Bone marrow (tissue), 2 donors: ENCODE measurements around the gene NRCAM.

Experiments used
- DNase-seq, 2 donors: peaks; one replicate each; lab custom pipeline; 2025; lab: John Stamatoyannopoulos, UW

The NRCAM gene

GRCh38 chr7:108459922-108460551 is 3.8 kb upstream of the NRCAM start:
- DNase-seq, result no peak

DNA sequence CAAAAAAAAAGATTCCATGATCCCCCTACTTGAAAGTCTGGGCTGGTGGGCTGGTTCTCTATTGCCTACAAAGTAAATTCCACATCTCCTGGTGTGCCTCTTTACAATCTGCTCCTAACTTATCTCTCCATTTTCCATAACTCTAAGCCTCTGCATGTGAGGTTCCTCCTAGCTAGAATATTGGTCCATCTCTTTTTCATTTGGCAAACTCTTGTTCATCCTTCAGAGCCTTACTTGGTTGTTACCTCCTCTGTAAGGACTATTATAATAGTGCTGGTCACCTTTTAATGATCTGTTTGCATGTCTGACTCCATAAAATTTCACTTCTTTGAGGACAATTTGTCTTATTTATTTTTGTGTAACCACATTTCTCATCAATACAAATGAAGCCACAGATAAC is 1.6 kb upstream of the NRCAM start:
- no peak for DNase-seq

DNA sequence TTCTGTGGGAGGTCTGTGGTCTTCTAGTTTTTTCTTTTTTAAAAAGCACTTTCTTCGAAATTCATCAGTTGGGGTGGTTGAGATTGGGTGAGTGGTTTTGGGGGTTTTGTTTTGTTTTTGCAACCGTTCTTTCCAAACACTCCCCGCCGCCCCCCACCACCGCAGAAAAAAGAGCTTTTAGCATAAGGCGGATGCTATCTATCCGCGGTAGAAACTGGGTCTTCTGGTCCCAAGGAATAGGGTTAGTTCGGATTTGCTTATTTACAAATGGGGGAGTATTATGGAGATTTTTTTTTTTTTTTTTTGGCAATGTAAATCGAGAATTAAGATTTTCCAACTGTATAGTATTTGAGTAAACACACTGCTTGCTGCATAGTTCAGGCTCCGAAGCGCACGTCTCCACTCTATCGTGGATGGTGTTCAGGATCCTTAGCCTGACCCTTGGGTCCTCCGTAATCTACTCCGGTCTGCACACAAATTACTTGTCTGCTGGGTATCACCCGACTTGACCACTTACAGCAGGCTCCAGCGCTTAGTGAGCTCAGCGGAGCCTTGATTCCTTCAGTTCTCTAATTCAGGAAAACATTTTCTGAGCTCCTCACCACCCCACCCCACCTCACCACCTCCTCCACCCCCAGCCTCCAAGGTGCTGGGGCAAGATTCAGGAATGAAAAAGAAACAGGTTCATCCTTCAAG is 757 bp upstream of the NRCAM start:
- DNase-seq, result no peak

DNA sequence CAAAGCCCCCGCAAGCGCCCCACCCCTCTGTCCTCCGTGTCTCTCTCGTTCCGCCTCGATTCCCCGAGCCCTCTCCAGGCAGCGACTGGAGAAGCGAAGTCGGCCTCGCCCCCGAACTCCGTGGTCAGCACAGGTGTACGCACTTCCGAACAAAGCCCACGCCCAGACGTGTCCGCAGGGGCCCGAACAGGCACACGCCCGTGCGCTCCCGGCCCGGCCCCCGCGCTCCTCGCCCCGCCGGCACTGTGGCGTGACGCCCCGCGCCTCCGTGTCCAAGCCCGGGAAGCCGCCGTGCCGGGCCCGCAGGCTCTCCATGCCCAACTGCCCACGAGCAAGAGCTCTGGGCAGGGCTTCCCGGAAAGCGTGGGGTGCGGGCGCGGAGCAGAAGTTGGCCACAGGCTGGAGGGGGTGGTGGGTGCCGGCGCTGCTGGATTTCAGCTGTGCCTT is 662 bp downstream of the NRCAM start:
- DNase-seq, result no peak

- DNase-seq, result no peak
Observed at GRCh38 chr7:108454674-108455550, 1.3 kb downstream of the NRCAM start.

DNA sequence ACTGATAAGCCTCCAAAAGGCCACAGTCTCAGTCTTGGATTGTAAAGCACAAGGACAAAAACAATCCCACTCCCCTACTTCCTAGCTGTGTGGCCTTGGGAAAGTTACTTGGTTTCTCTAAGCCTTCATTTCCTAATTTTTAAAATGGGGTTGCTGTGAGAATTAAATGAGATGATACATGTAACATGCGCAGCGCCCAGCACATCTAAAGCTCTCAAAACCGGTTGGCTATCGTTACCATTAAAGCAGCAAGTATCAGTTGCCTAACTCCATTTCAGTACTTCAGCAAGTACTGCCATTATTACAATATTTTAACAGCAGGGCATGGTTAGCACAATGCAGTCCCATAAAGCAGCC is 1.9 kb downstream of the NRCAM start:
- no peak for DNase-seq

- DNase-seq, result no peak
Observed at GRCh38 chr7:108453320-108453719, 2.9 kb downstream of the NRCAM start.

DNA sequence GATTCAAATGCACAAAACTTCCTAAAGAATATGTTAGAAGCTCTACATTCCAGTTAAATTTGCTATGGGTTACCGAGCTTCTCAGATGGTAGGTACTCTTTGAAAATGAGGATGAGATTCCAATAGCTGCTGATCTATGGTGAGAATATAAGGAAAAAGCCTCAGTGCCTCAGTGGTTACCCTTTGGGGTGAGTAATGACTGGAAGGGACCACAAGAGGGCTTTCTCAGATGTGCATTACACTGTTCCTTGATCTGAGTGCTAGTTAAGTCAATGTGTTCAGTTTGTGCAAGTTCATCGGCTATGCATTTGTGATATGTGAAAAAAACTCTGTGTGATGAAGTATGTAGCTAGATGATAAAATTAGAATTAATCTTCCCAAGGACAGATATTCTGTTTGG is 3.5 kb downstream of the NRCAM start:
- no peak for DNase-seq

DNA sequence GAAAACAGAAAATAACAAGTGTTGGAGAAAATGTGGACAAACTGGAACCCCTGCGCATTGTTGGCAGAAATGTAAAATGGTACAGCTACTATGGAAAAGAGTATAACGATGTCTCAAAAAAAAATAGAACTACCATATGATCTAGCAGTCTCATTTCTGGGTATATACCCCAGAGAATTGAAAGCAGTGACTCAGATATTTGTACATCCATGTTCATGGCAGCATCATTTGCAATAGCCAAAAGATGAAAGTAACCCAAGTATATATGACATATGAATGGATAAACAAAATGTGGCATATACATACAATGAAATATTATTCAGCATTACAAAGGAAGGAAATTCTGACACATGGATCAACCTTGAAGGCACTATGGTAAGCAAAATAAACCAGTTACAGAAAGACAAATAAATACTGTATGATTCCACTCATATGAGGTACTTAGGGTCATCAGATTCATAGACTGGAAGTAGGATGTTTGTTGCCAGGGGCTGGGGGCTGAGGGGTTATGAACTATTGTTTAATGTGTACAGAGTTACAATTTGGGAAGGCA is 4.9 kb downstream of the NRCAM start:
- DNase-seq, result no peak

- no peak for DNase-seq
Observed at GRCh38 chr7:108450160-108450559, 6.1 kb downstream of the NRCAM start.

DNA sequence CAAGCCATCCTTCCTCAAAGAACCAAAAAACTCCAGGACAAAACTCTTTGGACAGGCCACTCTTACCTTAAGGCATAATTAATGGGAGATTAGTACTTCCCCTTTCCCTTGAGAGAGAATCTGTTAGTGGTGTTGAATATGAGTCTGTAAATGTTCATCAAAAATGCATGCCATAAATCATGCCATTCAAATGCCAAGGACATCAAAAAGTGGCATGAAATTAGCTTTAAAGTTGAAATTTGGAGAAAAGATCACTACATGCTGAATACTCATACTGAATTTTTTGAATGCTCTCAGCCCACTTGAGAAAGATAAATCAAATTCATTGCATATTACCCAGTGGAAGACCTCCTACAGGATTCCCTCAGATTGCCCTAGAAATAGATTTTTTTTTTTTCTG is 6.7 kb downstream of the NRCAM start:
- DNase-seq, result no peak

DNA sequence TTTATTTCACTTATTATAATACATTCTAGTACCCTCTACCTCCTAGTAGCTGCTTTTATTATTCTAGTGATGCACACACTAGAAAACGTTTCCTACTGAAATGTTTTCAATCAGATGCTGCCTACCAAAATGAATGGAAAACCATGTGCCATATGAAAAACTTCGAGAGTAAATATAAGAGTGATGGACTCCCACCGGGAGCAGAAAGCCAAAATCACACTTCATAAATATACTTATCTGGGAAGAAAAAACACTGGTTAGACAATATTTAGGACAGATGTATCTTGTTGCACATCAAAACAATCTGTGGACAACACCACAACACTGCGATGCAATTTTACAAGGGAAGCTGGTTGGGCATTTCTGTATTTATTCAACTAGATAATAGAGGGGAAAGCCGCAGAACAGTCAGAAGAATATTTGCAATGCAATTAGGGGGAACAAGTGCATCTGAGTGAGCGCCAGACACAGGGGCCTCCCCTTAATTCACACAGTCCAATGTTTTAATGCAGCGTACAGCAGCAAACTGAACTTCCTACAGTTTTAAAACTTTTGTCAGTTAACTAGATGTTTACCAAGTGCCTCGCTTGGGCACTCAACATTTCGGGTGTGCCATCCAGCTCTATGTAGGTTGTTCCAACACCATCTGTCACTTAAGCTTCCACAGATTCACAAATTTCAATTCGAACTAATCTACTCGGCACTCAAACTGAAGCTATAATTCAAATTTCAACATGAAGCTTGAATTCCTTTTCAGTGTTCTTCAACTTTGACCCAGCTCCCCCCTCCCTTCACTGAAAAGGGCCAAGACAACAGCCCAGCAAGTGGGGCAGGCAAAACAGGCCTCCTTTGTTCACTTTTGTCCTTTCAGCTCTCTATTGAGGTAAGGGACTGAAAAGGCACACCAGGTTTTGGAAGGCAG is 7.4 kb downstream of the NRCAM start:
- no peak for DNase-seq

DNA sequence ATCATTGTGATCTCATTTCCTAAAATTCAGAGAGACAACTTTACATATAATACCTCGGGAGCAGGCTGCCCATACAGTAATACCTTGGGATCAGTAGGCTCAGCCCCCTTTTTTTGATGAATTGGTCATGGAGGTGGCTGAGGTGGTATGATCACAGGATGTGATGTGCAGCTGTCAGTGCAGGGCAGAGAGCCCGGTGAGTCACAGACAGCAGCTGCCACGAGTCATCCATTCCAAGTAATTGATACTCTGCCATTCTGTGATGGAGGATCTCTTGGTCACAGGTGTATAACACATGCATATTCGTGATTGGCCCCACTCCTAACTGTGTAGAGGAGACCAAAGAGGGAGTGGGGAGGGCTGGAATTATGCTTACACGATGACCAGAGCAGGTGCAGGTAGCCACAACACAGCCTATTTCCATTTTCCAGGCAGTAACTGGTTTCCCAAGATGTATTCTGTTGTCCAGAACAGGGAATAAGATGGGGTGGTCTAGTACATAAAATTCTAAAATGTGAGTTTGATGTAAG is 14.1 kb downstream of the NRCAM start:
- DNase-seq, result no peak

DNA sequence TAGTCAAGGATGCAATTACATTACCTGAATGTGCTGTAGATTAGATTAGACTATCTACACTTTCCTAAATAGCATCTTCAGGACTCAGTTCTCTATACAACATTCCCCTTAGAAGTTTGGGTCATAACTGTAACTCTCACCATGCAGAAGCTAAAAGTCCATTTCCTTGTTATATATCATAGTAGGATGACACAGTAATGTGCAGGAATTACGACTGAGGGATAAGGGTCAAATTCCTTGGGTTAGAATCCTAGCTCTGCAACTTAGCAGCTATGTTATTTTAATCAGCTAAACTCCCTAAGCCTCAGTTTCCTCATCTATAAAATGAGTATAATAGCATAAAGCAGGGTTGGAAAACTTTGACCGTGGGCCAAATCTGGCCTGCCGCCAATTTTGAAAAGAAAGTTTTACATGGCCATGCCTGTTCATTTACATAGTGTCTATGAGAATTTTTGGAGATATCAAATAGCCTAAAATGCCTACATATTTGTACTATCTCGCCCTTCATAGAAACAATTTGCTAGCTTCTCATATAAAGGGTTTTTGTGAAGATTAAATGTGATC is 14.8 kb downstream of the NRCAM start:
- no peak for DNase-seq

GRCh38 chr7:108440613-108441012 is 15.6 kb downstream of the NRCAM start:
- no peak for DNase-seq

- no peak for DNase-seq
Observed at GRCh38 chr7:108436906-108437305, 19.3 kb downstream of the NRCAM start.

GRCh38 chr7:108434010-108434409 is 22.2 kb downstream of the NRCAM start:
- no peak for DNase-seq

DNA sequence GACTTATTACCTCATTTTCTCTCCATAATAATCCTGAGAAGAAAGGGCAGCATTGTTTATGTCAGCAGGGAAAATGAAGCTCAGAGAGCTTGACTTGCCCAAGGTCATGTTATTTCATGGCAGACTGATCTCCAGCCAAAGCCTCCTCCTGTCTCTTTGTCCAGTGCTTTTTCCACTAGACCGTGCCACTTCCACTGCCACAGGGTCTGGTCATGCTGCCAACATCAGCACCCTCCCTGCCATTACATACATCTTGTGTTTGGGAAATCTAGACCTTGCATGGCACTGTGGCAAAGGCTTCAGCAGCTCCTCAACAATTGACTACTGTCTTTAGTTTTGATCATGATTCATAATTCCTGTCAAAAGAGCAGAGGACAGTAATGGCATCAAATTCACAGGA is 25.1 kb downstream of the NRCAM start:
- DNase-seq, result no peak

DNA sequence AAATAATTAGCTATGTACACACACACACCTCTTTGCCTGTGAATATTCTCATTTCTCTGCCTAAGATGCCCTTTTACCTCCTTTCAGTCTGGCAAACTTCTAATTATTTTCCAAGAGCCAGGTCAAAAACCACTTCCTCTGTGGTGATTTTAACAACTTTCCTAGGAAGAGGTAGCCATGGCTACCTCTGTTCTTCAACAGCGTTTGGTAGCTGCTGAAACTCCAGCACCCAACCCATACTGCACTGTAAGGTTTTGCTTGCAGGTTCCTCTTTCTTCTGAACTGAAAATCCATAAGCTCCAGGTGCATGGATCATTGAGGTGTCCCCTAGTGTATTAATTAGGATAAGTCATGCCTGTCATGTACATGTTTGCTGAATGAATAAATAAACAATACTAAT is 25.6 kb downstream of the NRCAM start:
- DNase-seq, result no peak

DNA sequence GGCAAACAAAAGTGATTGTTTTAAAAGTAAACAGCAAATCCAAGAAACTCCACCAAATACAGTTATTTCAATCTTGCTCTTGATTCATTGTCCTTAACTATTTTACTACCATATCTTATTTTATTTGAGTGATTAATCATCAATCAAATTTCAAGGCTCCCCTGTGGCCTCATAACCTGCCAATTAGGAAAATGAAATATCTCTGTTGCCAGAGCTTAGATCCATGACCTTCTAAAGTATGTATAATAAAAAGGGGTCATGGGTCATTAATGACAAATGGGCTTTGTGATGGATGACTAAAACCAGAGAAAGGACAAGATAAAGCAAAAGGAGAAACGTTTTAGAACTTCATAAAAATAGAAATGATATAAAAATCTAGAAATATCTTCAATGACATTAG is 28.5 kb downstream of the NRCAM start:
- no peak for DNase-seq

DNA sequence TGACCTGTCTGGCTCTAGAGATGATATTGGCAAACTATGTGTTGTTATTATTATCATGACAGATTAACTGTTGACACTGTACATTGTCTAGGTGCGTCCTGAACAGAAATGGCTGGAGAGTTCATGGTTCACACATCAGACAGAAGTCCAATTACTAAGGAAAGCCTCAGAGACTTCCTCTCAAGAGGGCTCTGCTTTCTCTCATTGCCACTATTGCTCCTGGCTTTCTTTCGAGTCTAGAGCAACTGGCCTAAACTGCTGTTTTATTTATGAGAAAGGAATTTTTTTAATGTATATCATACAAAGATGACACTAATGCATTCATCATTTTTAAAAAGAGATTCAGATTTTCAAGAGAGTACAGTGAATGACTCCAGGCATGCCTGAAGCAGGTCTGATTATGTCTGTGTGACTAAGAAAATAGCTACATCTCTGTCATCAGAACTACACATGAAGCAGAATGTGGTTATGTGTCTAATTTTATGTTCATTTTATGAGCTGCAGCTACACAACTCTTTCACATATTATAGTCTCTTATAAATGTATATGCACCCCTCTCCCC is 30.4 kb downstream of the NRCAM start:
- DNase-seq, result no peak
